ENCODE results near the gene C2orf92. TPM values are rescaled to one million over a fixed set of nuclear protein-coding genes. Genes with fewer than 3 reads are reported as not detected.

C2orf92 gene
- total RNA-seq, 2 donors from 2014 or later = 3.0 to 3.1 TPM

- no peak for DNase-seq (ENCODE audit: low spot score)
- Histone ChIP-seq H3K27me3 (no peaks in the 10 kb centered on the region), H3K4me1 (peaks cover 0 to 43% of the 10 kb centered on the region in 2 donors), H3K27ac (peak overlapping the region; percentile 96 to 99), H3K36me3 (peaks cover 24% of the 10 kb centered on the region), H3K4me3 (peak overlapping the region; percentile 59 to 72), H3K9me3 (no peaks in the 10 kb centered on the region)
- no peak for TF ChIP-seq CTCF (IDR thresholded peaks at IDR 0.05)
Measured at GRCh38 chr2:97662386-97662894, 7.1 kb upstream of the C2orf92 start.

GRCh38 chr2:97662895-97663625 is 6.5 kb upstream of the C2orf92 start:
- peak; percentile 80 for DNase-seq (ENCODE audit: low spot score)
- TF ChIP-seq CTCF (IDR thresholded peaks at IDR 0.05) = no peak
- Histone ChIP-seq H3K4me3 (peak overlapping the region; percentile 59 to 72), H3K4me1 (peaks cover 0 to 43% of the 10 kb centered on the region in 2 donors), H3K27ac (peak overlapping the region; percentile 96 to 99), H3K27me3 (no peaks in the 10 kb centered on the region), H3K9me3 (no peaks in the 10 kb centered on the region), H3K36me3 (peaks cover 18% of the 10 kb centered on the region)

GRCh38 chr2:97663626-97663961 is 5.9 kb upstream of the C2orf92 start:
- H3K4me3 ChIP-seq = peak overlapping the region; percentile 59 to 72
- no peaks in the 10 kb centered on the region for H3K27me3 ChIP-seq
- TF ChIP-seq CTCF (IDR thresholded peaks at IDR 0.05) = no peak
- peaks cover 12% of the 10 kb centered on the region for H3K36me3 ChIP-seq
- no peaks in the 10 kb centered on the region for H3K9me3 ChIP-seq
- H3K4me1 ChIP-seq = peaks cover 0 to 43% of the 10 kb centered on the region in 2 donors
- DNase-seq (ENCODE audit: low spot score) = no peak
- peak overlapping the region; percentile 96 to 99 for H3K27ac ChIP-seq

- Histone ChIP-seq H3K4me3 (peak within 1 kb of the TSS; percentile 59 to 72), H3K4me1 (peaks cover 0 to 43% of the 10 kb centered on the region in 2 donors), H3K36me3 (peaks cover 7% of the 10 kb centered on the region), H3K27ac (peak within 1 kb of the TSS; percentile 96 to 99), H3K9me3 (no peaks in the 10 kb centered on the region), H3K27me3 (no peaks in the 10 kb centered on the region)
- peak; percentile 65 to 68 for TF ChIP-seq CTCF (IDR thresholded peaks at IDR 0.05)
- DNase-seq (ENCODE audit: low spot score) = peak; percentile 99
Measured at GRCh38 chr2:97663962-97664635, 5.4 kb upstream of the C2orf92 start, which contains the start of gene ACTR1B. ACTR1B (minus strand) TSS chr2:97664044; CDS start chr2:97663890, 154 bp downstream.

GRCh38 chr2:97664636-97664970 is 4.9 kb upstream of the C2orf92 start:
- H3K36me3 ChIP-seq = peaks cover 5% of the 10 kb centered on the region
- peak overlapping the region; percentile 96 to 99 for H3K27ac ChIP-seq
- H3K4me1 ChIP-seq = peaks cover 0 to 43% of the 10 kb centered on the region in 2 donors
- TF ChIP-seq CTCF (IDR thresholded peaks at IDR 0.05) = peak in 1 of 2 donors; percentile 11
- no peak for DNase-seq (ENCODE audit: low spot score)
- H3K4me3 ChIP-seq = peak overlapping the region; percentile 59 to 72
- H3K27me3 ChIP-seq = no peaks in the 10 kb centered on the region
- no peaks in the 10 kb centered on the region for H3K9me3 ChIP-seq

Data from right atrium auricular region (tissue), 2 donors.